Raji (cell line): ENCODE measurements around the gene SYT7.

ENCODE experiments used
- POLR2A ChIP-seq: IDR thresholded peaks from 2 replicates; pipeline ENCODE4 v1.6.1; 2011; ENCODE audit warnings: low read depth, low read length, control low read depth; ENCODE audit not compliant: insufficient read depth

SYT7 gene

DNA sequence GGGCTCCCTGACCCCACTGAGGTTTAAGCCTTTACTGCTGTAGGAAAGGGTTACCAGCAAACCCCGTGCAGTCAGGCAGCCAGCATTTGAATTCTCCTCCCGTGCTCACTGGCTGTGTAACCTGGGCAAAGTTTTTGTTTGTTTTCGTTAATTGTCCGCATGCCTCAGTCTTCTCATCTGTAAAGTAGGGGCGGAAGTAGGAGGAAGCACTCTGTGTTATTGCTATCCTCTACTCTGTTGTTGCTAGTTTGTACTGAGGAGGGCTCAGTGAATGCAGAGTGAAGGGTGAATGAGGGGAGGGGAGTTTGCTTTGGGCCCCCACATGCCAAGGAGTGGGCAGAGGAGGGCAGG lies 14.0 kb upstream of the SYT7 start:
- TF ChIP-seq POLR2A, result no peak

DNA sequence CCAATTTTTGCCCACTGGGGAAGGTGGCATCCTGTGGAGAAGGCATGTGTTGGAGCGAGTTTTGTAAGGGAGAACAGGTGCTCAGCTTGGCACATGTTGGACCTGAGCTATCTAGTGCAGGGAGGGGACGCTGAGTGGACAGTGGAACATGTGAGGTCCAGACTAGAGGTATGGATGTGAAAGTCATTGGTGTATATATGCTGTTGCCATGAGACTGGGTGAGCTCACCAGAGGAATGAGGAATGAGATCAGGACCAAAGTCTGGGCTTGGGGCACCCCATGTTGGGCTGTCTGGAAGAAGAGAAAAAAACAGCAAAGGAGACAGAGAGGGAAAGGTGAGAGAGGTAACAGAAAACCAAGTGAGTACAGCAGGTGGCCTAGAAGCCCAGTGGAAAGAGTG lies 12.3 kb upstream of the SYT7 start:
- TF ChIP-seq POLR2A, result no peak

DNA sequence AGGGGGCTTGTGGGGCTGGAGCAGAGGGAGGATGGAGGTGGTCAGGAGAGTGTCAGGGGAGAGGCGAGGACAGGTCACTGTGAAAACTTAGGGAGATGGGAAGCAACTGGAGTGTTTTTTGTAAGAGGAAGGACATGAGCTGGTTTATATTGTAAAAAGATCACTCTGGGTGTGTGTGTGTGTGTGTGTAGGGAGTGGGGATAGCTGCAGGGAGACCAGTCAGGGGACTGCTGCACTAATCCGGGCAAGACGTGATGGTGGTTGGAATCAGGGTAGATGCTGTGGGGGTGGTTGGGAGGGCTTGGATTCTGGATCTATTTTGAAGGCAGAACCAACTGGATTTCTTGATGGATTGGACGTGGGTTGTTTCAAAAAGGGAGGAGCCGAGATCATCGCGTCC lies 11.3 kb upstream of the SYT7 start:
- TF ChIP-seq POLR2A, result no peak

DNA sequence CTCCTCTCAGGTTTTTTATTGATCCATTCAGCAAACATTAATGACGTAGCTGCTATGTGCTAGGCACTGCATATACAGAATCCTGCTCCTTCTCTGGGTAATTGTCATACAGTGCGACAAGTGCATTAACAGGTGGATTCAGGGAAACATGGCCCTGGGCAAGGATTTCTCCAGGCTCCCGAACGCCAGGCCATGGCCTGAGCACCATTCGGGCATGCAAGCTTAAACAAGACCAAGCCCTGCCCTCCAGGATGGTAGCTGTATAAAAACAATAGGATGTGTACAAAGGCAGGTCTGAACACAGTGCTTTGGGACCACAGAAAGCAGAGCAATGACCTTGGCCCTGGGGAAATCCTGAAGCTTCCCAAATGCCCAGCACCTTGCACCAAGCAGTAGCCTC lies 9.1 kb upstream of the SYT7 start:
- TF ChIP-seq POLR2A, result no peak

DNA sequence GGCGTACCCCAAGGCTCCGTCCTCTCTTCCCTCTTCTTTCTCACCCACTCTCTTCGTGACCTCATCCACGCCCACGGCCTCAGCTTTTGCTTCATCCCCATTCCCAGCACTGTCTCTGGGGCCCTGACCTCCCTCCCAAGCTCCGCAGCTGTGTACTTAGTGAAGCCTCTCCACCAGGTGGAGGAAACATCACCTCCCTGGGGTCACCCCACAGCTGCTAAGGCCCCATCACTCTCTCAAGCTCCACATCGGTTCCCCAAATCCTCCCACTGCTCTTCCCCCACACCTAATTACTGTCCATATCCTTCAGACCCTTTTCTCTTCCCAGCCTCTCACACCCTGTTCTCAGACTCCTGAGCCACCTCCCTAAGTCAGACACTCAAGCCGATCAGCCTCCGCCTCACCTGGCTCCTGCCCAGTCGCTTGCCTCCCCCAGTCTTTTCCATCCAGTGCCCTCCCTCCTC lies 7.9 kb upstream of the SYT7 start:
- no peak for TF ChIP-seq POLR2A

DNA sequence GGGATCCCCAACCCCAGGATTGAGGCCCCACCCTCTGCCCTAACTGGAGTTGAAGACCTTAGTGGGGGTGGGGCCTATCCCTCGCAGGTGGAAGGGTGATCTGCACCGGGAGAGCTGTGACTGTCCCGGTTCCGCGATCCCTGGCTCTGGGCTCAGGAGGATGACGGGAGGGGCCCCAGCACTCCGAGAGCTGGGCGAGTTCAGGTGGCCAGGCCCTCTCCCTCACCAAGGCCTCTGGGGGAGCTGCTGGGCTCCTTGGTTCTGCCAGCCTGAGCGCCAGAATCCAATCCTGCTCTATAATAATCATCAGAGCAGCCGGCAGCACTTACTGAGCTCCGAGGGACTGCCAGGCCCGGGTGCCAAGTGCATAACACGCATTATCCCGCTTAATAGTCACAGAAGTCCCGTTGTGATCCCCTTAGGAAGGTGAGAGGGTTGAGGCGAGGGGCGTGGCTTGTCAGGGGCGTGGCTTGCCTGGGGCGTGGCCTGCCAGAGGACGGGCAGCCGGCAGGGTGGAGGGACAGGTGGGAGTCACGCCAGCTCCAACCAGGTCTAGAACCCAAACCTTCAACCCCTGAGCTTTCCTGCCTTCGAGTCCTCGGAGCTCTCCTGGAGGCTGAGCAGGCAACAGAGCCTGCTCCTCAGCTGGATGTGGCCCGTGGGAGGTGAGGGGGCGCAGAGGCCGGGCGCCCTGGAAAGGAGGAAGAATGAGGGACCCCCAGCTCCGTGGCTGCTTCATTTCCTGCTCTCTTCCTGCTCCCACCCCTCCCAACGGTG lies 7.3 kb upstream of the SYT7 start:
- TF ChIP-seq POLR2A, result no peak

DNA sequence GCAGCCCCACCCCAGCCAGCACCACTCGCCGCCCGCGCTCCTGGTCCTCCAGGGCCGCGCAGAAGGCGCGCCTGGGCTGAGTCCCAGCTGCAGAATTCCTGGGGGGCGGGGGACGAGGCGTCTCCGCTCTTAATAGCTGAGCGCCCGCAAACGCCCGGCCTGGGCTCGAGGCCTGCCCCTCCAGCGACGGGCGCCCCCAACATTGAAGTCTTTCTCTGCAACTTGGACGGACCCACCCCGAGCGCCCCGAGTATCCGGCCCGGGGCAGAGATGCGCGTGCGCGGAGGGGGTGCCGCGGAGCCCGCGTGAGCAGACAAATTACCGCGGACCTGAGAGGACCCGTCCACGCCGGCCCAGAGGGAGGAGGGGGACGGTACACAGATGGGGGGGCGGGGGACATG lies 6.7 kb upstream of the SYT7 start:
- TF ChIP-seq POLR2A, result no peak

DNA sequence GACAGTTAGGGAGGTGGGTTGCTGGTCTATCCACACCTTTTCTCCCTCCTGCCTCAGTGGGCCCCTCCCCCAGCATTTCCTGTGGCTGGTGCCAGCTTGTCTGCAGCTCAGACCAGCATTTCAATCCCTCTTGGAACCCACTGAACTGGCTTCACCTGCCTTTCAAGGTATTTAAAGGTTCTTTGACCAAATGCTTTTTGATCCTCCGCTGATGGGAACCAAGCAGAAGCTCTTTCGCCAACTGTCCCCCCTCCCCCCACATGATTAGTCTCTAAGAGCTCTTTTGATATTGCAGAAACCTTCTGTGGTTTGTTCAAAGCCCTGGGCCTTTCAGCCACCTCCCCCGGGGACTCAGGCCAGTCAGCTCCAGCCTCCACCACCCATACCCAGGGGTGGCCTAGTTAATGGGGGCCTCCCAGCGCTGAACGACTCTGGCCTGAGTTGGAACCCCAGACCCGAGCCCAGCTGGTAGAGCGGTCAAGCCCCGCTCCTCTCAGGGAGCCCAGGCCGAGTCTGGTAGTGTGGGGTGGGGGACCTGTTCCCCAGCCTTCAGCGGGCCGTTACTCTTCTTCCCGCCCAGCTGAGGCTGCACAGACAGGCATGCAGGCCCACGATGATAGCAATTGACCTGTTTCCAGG lies 6.0 kb upstream of the SYT7 start:
- no peak for TF ChIP-seq POLR2A

DNA sequence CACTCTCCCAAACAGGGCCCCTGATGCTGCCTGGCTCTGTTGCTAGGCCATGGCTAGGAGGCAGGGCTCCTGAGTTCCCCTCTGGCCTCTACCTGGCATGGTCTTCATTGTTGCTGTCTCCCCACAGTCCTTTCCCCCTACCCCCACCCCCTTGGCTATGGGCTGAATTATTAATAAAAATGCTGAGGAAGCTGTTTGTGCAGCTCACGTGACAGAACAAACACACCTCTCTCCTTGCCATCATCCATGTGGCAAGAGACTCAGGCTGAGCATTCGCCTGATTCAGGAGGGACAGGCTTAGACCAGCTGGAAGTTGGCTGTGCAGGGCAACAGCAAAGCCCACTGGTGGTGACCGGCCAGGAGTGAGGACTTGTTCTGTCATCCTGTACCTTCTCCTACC lies 4.2 kb upstream of the SYT7 start:
- no peak for TF ChIP-seq POLR2A

DNA sequence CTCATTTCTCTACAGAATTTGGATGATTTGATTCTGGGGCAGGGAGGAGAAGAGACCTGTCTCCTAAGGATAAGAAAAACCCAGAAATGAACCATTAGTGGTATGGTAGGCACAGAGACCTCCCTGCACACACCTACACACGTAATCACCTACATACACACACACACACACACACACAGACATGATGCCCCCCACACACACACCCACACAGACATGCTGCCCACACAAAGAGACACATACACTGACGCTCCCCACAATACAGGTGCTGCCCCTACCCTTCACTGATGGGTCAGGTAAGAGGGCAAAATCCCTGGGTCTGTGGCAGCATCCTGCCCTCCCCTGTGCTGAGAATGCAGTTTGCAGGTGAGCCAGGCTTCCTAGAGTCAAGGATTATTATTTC lies 1.1 kb upstream of the SYT7 start:
- TF ChIP-seq POLR2A, result no peak

DNA sequence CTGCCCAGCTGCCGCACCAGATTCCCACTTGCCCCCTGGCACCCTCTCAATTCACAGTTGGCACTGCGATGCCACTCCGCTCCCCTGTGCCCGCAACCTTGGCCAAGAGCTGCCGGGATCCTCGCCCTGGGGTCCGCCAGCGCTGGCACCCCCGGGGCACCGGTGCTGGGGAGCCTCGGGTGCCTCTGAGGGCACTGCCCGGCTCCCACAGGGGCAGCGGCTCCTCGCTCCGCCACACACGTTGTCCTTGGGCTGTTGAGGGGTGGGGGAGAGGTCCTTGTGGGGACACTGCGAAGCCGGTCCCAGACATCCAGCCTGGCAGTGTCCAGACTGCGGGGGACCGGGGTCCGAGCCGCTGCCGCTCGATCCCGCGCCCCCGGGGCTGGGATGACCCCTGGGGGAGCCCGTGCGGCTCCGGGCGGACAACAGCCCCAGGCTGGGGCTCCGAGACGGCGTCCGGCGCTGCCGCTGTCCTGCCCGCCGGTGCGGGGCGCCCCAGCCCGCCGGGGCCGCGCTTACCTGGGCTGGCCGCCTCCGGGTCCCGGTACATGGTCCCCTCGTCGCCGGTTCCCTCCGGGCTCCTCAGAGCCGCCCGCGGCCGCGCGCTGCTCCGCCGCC lies 496 bp downstream of the SYT7 start:
- no peak for TF ChIP-seq POLR2A

DNA sequence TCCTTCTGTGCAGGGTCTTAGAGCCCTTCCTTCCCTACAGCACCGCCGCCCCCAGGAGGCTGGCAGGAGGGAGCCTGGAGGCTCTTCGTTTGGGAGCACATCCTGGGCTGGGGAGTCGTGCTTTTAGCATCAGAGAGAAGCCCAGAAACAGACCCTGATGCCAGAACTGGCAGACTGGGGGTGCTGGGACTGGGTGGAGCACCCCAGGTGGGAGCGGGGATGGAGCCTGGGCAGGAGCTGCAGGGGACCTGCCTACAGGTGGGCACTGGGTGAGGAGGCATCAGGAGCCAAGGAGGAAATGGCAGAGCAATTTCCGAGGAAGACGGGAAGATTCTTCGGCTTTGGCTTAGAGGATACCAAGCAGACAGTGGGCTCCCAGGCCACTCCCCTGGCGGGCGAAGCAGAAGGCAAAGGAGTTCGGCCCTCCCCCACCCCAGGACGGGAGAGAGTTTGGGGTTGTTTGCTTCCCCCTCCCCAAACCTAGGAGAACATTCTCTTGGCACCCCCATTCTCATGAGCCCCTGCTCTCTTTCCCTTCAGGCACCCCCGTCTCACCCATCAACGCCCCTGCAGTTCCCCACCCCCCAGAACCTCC lies 1.1 kb downstream of the SYT7 start:
- TF ChIP-seq POLR2A, result no peak

DNA sequence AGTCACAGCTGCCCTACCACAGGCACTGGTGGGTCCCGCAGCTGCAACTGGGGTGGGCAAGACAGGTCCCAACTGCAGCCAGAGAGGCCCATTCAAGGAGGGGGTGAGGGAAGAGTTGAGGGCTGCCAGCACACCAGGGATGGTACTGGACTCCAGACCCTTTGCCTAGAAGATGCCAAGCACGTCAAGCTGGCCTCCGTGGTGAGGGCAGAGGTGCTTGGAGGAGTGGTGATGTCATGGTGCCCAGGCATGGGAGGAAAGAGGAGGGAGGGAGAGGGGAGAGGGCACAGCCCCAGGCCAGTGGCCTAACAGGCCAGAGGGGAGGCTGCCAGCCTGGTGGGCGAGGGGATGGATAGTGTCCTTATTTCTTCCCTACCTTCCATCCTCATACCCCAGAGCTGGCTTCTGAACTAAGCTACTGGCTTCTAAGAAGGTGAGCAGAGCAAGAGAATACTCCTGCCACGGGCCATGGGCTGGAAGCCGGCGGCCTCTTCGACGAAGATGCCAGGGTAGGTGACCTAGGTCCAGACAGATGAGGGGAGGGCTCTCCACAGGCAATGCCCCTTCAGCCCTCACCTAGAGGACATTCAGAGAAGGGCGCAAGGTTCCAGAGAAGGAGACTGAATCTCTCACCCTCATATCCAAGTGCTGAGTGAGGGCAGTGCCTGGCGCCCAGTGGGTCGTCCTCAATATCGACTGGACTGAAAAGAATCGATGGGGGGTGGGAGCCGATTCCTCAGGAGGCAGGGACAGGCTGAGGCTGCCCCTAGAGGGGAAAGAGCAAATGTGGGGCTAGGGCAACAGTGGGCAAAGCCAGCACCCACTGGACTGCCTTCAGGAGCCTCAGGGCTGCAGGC lies 1.8 kb downstream of the SYT7 start:
- no peak for TF ChIP-seq POLR2A

DNA sequence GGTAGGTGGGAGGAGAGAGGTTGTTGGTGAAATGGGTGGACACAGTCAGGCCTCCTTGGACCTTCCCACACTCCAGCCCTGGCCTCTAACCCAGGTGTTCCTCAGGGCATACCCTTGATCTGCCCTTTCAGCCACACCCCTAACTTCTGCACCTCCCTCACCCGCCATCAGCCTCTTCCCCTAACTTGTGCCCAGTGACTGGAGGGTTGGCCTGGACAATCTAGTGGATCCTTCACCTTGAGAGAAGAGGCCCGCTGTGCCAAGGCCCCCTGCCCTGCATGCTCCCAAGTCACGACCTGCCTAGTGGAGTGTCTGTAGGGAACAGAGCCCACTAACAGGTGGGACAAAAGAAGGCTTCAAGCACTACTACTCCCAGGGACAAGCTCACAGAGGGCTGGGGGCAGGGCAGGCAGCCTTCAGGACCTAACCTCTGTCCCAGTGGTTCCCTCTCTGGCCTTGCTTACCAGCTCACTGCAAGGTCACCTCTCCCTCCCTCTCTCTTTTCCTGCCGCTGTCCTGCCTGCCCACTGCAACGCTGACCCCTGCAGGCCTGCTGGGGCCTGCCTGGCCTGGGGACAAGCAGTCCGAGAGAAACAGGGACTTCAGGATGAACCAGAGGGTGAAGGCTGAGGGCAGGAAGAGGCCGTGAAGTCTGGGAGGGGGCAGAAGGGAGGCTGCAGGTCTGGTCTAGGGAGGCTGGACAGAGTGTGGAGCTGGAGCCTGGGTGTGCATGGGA lies 3.3 kb downstream of the SYT7 start:
- TF ChIP-seq POLR2A, result no peak
